Progenitor cell of endocrine pancreas (in vitro differentiated cells): ENCODE data around the gene CEP41. TPM values are rescaled to one million over a fixed set of nuclear protein-coding genes. Genes with fewer than 3 reads are reported as not detected.

Source experiments
- DNase-seq: peaks from one replicate; pipeline ENCODE4 v3.0.0; 2021; ENCODE audit warnings: low spot score; ENCODE audit not compliant: unreplicated experiment
- H3K27ac Mint-ChIP-seq: 2 replicates; pipeline ENCODE4 v1.8.0; 2021; ENCODE audit warnings: mild to moderate bottlenecking, moderate library complexity, mixed read lengths
- H3K27me3 Mint-ChIP-seq: 2 replicates; pipeline ENCODE4 v1.8.0; 2021; ENCODE audit warnings: mixed read lengths
- H3K36me3 Mint-ChIP-seq: 2 replicates; pipeline ENCODE4 v1.8.0; 2022; ENCODE audit warnings: mixed read lengths; ENCODE audit not compliant: insufficient read depth
- H3K4me1 Mint-ChIP-seq: 2 replicates; pipeline ENCODE4 v1.8.0; 2021; ENCODE audit warnings: low read depth, mixed read lengths
- H3K4me3 Mint-ChIP-seq: 2 replicates; pipeline ENCODE4 v1.8.0; 2021; ENCODE audit warnings: low read depth, mild to moderate bottlenecking, moderate library complexity, mixed read lengths
- H3K9me3 Mint-ChIP-seq: 2 replicates; pipeline ENCODE4 v1.8.0; 2021; ENCODE audit warnings: low read depth, mixed read lengths
- CTCF ChIP-seq: fragments of 200-600 bp; sonication (generic); IDR thresholded peaks from one replicate; pipeline ENCODE4 v1.5.0; 2021; ENCODE audit warnings: antibody characterized with exemption, mild to moderate bottlenecking; ENCODE audit not compliant: unreplicated experiment
- total RNA-seq: library from RNA; stranded (reverse); gene quantifications from 2 replicates; pipeline ENCODE4 v1.2.1, GENCODE V29; 2021

CEP41 gene
- total RNA-seq, 1 donor from 2014 or later, result 31.8 TPM

GRCh38 chr7:130396109-130396508 is 44.7 kb downstream of the CEP41 start:
- no peaks in the 10 kb centered on the region for H3K27me3 Mint-ChIP-seq
- DNase-seq, result no peak
- no peaks in the 10 kb centered on the region for H3K9me3 Mint-ChIP-seq
- no peak for TF ChIP-seq CTCF
- peaks cover 18% of the 10 kb centered on the region for H3K4me1 Mint-ChIP-seq
- no peak overlapping the region for H3K4me3 Mint-ChIP-seq
- no peak overlapping the region for H3K27ac Mint-ChIP-seq
- peaks cover 15% of the 10 kb centered on the region for H3K36me3 Mint-ChIP-seq

- peaks cover 14% of the 10 kb centered on the region for H3K36me3 Mint-ChIP-seq
- no peaks in the 10 kb centered on the region for H3K9me3 Mint-ChIP-seq
- no peaks in the 10 kb centered on the region for H3K27me3 Mint-ChIP-seq
- peaks cover 18% of the 10 kb centered on the region for H3K4me1 Mint-ChIP-seq
- no peak overlapping the region for H3K27ac Mint-ChIP-seq
- no peak overlapping the region for H3K4me3 Mint-ChIP-seq
- DNase-seq, result no peak
- TF ChIP-seq CTCF, result no peak
These were observed 45.4 kb downstream of the CEP41 start for GRCh38 chr7:130395421-130395820.

- Mint-ChIP-seq H3K9me3 (no peaks in the 10 kb centered on the region), H3K4me1 (peaks cover 18% of the 10 kb centered on the region), H3K36me3 (peaks cover 8% of the 10 kb centered on the region), H3K4me3 (no peak overlapping the region), H3K27me3 (no peaks in the 10 kb centered on the region), H3K27ac (peak overlapping the region; percentile 41)
- DNase-seq, result no peak
- TF ChIP-seq CTCF, result no peak
These were observed 46.2 kb downstream of the CEP41 start for GRCh38 chr7:130394421-130395195.

- Mint-ChIP-seq H3K4me1 (peaks cover 18% of the 10 kb centered on the region), H3K9me3 (no peaks in the 10 kb centered on the region), H3K36me3 (peaks cover 8% of the 10 kb centered on the region), H3K4me3 (no peak overlapping the region), H3K27ac (peak overlapping the region; percentile 47), H3K27me3 (no peaks in the 10 kb centered on the region)
- no peak for TF ChIP-seq CTCF
- no peak for DNase-seq
These were observed 46.9 kb downstream of the CEP41 start for GRCh38 chr7:130393841-130394411.

GRCh38 chr7:130393101-130393561 is 47.7 kb downstream of the CEP41 start:
- Mint-ChIP-seq H3K4me3 (no peak overlapping the region), H3K27me3 (no peaks in the 10 kb centered on the region), H3K9me3 (peaks cover 4% of the 10 kb centered on the region), H3K4me1 (peaks cover 18% of the 10 kb centered on the region), H3K36me3 (peaks cover 10% of the 10 kb centered on the region), H3K27ac (no peak overlapping the region)
- no peak for TF ChIP-seq CTCF
- DNase-seq, result no peak
